Endothelial cell of umbilical vein (primary cell): ENCODE measurements around the gene SAMD10.

Source experiments
- EZH2 ChIP-seq: IDR thresholded peaks from 2 replicates; pipeline ENCODE4 v1.6.1; 2012; ENCODE audit warnings: borderline replicate concordance, low read depth, mild to moderate bottlenecking, moderate library complexity, low read length, inconsistent platforms; ENCODE audit not compliant: severe bottlenecking
- FOS ChIP-seq: IDR thresholded peaks from 2 replicates; pipeline ENCODE4 v1.6.1; 2011; ENCODE audit warnings: mild to moderate bottlenecking, low read length, moderate library complexity, borderline replicate concordance; ENCODE audit not compliant: insufficient read depth
- POLR2A ChIP-seq: IDR thresholded peaks from 2 replicates; pipeline ENCODE4 v1.6.1; 2012; ENCODE audit warnings: low read depth, mild to moderate bottlenecking, control low read depth, low read length
- POLR2AphosphoS5 ChIP-seq: IDR thresholded peaks from 2 replicates; pipeline ENCODE4 v1.6.1; 2012; ENCODE audit warnings: low read depth, mild to moderate bottlenecking, control low read depth, low read length, moderate library complexity; ENCODE audit not compliant: insufficient read depth
- TF ChIP-seq, protein P1 (sequence below), 2 donors: IDR thresholded peaks; 1 replicate in 1 of 2; 2 replicates in 1 of 2; pipeline ENCODE4 v1.5.1; 2011; ENCODE audit warnings: low read length in 2 of 2, mild to moderate bottlenecking in 2 of 2, moderate library complexity in 2 of 2, control low read depth in 1 of 2, inconsistent platforms in 1 of 2, low read depth in 1 of 2; ENCODE audit not compliant: insufficient read depth in 1 of 2; ENCODE audit errors: extremely low read depth in 1 of 2
- TF ChIP-seq, protein P2 (sequence below): IDR thresholded peaks from 2 replicates; pipeline ENCODE4 v1.6.1; 2011; ENCODE audit not compliant: insufficient read depth, insufficient read length

DNA sequence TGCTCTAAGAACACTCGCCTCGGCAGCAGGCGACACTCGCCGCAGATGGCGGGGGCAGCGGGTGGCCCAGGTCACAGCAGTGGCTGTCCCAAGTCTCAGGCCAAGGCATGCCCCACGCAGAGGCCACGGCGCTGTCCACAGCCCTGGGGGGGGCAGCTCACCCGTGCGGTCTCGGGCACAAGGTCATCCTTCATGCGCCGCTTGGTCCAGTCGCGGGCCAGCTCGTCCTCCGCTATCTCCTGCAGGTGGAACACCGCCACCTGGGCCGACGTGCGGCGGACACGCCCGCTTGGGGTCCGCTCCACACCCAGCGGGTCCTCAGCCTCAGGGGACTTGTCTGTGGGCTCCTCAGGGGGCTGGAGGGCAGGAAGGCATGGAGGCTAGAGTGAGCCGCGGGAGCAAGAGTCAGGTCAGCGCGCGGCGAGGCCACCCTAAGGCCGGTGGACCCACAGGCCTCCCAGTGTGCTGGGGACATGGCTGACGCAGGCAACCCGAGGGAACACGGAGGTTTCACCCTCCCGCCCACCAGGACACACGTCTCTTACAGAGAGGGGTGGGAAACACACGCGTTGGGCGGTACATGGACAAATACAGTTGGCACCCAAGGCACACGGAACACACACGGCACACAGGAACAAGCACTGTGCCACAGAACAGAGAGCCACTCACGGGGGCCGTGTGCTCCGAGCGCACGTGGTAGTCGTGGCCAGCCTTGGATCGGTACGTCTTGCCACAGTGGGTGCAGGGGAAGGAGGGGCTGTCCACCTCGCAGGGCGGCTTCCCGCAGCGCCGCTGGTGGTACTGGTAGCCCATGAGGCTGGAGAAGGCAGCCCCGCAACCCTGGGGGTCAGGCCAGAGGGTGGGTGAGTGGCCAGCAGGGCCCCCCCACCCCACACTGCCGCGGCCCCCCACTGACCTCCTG is 16.8 kb downstream of the SAMD10 start:
- TF ChIP-seq, protein P1, sequence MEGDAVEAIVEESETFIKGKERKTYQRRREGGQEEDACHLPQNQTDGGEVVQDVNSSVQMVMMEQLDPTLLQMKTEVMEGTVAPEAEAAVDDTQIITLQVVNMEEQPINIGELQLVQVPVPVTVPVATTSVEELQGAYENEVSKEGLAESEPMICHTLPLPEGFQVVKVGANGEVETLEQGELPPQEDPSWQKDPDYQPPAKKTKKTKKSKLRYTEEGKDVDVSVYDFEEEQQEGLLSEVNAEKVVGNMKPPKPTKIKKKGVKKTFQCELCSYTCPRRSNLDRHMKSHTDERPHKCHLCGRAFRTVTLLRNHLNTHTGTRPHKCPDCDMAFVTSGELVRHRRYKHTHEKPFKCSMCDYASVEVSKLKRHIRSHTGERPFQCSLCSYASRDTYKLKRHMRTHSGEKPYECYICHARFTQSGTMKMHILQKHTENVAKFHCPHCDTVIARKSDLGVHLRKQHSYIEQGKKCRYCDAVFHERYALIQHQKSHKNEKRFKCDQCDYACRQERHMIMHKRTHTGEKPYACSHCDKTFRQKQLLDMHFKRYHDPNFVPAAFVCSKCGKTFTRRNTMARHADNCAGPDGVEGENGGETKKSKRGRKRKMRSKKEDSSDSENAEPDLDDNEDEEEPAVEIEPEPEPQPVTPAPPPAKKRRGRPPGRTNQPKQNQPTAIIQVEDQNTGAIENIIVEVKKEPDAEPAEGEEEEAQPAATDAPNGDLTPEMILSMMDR (IDR thresholded peaks at IDR 0.05; ENCODE audit: extremely low read depth in 1 of 2, insufficient read depth in 1 of 2, low read depth in 1 of 2, low read length in 2 of 2), result no peak
- TF ChIP-seq EZH2 (no peak), FOS (no peak), POLR2A (no peak), POLR2AphosphoS5 (no peak)
- TF ChIP-seq, protein P2, sequence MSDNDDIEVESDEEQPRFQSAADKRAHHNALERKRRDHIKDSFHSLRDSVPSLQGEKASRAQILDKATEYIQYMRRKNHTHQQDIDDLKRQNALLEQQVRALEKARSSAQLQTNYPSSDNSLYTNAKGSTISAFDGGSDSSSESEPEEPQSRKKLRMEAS, result no peak
